DMS53 (cell line): Measurements from ENCODE around the gene HEXB.

Source experiments
- DNase-seq: peaks from one replicate; lab custom pipeline; 2025; lab: John Stamatoyannopoulos, UW

Gene HEXB

GRCh38 chr5:74684900-74685851 is at the start of gene HEXB:
HEXB (plus strand) TSS chr5:74685233; CDS start chr5:74685261, 28 bp downstream.
- peak; percentile 96 for DNase-seq

- DNase-seq, result no peak
Measured at GRCh38 chr5:74636149-74636548, 48.9 kb upstream of the HEXB start.

DNA sequence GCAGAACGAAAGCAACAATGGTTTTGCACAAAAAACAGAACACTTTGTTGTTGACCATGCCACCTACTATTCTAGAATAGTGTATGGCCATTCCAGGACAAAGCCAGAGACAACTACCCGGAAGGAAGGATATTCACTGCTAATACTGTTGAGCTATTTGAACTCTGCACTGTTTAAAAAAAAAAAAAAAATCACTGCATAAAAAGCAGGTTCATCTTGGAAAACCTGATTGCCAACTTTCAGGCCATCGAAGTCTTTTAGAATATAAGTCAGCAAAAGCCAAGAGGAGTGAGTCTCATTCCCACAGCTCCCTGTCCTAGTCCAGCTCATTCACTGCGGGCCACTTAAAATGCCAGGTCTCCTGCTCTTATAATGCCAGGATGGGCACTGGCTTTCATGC is 48.5 kb upstream of the HEXB start:
- DNase-seq, result peak; percentile 51

GRCh38 chr5:74638544-74638969 is 46.5 kb upstream of the HEXB start:
- peak; percentile 31 for DNase-seq

DNA sequence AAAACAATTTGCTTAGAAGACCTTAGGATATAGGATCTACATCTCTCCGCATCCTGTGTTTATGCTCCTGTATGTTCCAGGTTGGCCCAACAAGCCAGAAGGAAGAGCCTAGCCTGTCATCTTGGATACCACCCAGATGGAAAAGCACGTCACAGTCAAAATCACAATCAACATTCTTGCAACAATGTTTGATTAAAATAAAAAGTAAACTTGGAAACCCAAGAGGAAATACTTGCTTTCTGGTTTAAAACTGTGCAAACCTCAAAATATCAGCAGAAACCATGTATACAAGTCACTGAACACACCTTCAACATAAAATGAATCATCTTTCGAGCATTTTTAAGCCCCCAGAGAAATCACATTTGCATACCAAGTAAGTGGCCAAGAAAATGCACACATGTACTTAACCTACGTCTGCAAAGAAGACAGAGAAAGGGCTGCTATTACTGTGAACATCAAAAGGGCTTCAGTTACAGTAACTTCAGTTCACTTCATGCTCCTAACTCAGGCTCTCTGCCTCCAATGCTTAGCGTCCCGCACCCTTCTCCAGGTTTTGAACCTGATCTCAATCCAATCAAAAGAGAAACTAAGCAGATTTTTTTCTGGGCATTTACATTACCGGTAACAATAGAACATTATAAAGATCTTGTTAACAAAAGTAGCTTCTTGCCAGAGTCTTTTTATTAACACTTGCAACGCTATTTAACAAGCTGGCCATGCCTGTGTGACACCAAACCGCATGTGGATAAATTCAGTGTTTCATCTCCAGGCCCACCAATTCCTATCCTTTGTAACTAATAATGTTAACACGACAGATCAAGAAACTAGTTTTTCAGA is 45.8 kb upstream of the HEXB start:
- peak; percentile 52 for DNase-seq

DNA sequence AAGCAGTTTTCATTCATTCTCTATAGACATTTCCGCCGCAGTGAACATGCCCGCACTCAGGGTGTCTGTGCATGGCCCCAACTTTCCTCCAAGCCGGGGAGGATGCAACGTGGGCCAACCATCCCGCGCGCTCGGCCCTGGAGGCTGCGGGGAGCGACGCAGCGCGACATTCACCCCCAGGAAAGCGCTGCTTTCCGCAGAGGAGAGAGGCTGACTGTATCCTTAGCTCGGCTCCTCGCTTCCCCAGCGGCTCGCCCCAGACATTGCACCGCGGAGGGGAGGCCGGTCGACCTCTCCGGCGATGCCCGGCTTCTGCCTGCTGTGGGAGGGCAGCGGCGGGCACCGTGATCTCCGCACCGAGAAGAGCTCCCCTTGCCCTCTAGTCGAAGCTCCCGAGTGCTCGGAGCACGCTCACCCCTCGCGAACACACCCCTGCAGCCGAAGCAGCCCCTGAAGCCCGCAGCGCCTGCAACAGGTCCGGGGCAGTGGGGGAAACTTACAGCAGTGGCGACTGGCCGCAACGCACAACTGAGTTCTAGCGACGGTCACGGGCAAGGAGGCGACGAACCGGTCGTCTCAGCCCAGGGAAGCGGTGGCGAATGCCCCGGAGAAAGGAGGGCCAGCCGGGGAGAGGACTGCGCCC is 45.1 kb upstream of the HEXB start:
- peak; percentile 86 for DNase-seq

- peak; percentile 95 for DNase-seq
Measured at GRCh38 chr5:74640450-74640953, 44.5 kb upstream of the HEXB start, which contains the start of gene ENC1. ENC1 (minus strand) TSS chr5:74640728; CDS start chr5:74636485, 4,243 bp downstream.

- peak; percentile 94 for DNase-seq
Measured at GRCh38 chr5:74640954-74641734, 43.9 kb upstream of the HEXB start.

GRCh38 chr5:74641735-74642542 is 43.1 kb upstream of the HEXB start:
- DNase-seq, result peak; percentile 88

- DNase-seq, result no peak
Measured at GRCh38 chr5:74642543-74642863, 42.5 kb upstream of the HEXB start.

- peak; percentile 38 for DNase-seq
Measured at GRCh38 chr5:74643111-74643562, 41.9 kb upstream of the HEXB start.

GRCh38 chr5:74647096-74647495 is 37.9 kb upstream of the HEXB start:
- DNase-seq, result peak; percentile 17

GRCh38 chr5:74648835-74649293 is 36.2 kb upstream of the HEXB start:
- DNase-seq, result peak; percentile 74

DNA sequence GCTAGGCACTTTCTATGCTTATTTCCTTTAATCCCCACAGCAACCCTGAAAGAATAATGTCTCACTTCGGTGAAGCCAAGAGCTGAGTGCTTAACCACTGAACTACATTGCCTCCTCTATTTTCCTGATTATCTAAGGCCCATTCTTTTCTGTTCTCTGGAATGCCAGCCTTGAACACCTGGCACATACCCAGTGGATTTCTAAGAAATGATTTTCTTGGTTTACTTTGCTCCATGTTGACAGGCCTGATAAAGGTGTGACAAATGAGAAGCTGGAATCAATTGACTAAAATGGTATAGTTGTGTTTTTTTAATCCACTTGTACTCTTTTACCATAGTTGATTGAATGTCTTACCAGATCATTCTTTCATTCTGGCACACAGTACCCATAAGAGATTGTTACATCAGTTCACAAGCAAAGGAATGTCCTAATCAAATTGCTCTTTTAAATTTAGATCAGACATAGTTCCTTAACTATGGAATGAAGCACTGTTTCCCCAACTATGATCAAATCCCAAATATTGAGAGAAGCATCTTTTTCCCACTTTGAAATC is 35.5 kb upstream of the HEXB start:
- no peak for DNase-seq

DNA sequence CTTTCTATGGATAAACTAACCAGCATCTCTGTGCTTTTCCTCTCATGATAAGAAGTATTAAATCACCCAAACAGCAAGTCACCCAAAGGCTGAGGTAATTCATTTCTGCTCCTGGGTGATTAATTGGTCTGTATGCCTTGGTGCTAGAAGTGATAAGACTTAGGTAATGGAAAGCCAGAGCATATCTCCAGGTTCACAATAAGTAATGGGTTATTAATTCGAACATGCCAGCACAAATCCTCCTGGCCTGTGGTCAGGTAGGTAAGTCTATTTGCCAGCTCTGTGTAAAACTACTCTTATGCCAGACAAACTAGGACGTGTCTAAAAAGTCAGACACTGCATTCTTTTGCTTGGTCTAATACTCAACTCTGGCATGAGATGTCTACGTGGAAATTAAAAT is 33.3 kb upstream of the HEXB start:
- DNase-seq, result no peak

DNA sequence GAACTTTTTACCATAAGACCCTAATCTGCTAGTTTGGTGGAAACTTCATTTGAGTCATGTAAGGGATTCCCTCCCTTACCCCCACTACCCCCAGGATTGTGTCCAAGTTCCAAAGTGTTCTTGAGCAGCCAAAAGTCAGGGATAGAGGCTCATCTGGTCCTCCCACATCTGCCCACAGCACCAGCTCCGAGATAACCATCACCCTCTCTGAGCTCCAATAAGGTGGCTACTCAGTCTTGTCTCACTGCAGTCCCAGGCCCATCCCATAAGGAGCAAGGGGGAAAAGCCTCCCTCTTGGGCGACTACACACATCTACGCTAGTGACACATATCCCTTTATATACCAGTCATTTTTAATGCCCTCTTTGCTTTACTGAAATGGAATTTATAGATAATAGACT is 32.5 kb upstream of the HEXB start:
- no peak for DNase-seq

GRCh38 chr5:74653991-74654390 is 31.0 kb upstream of the HEXB start:
- no peak for DNase-seq

GRCh38 chr5:74655206-74655605 is 29.8 kb upstream of the HEXB start:
- DNase-seq, result no peak

DNA sequence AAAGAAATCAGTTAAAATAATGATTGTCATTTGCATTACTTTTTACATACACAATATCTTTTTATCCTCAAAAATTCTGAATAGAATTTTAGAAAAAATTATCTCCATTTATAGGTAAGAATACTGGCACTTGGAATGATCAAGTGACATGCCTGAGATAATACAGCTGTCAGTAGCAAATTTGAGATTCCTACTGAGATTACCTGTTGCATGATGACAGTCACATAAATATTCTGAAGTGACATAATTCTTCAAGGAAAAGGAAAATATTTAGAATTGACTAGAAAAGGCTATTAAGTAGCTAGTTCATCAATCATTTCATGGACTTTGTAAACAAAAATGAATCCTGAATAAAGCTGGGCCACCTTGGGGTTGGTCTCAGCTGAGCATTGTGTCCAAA is 29.3 kb upstream of the HEXB start:
- no peak for DNase-seq

DNA sequence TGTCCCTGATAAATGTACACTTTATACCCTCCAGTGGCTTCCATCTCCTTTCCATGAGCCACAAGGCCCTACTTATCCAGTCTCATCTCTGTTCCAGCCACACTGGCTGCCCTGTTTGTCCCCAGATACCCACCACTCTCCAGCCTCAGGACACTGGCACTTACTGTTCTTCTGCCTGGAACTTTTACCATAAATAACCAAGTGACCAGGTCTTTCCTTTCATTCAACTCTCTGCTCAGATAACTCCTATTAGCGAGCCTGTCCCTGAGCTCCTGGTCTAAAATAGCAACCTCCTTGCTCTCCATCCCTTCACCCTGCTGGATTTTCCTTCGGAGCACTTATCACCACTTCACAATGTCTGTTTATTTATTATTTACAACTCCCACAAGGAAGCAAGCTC is 27.9 kb upstream of the HEXB start:
- no peak for DNase-seq
